Daoy (cell line): ENCODE measurements around the gene METRNL. TPM values are rescaled to one million over a fixed set of nuclear protein-coding genes. Genes with fewer than 3 reads are reported as not detected.
A peak's percentile ranks its signal among the peaks of the same experiment; 100 is the strongest.

Experiments
- DNase-seq: peaks from one replicate; pipeline ENCODE4 v3.0.0-alpha.2; 2015; ENCODE audit warnings: low read depth
- total RNA-seq: library from RNA; depleted of rRNA; stranded (reverse); fragments of >200 nt; shearing (Covaris generic); gene quantifications from 2 replicates; pipeline ENCODE4 v1.2.3, GENCODE V29; 2014

Gene METRNL
- total RNA-seq, 1 experiment from 2014 or later: 35.5 TPM

GRCh38 chr17:83080579-83080857 lies 1.1 kb downstream of the METRNL start:
- DNase-seq: no peak

- peak; percentile 41 for DNase-seq
These were observed 1.7 kb downstream of the METRNL start for GRCh38 chr17:83080858-83081683.

- DNase-seq: no peak
These were observed 2.3 kb downstream of the METRNL start for GRCh38 chr17:83081684-83082201.

GRCh38 chr17:83082424-83082823 lies 3.0 kb downstream of the METRNL start:
- no peak for DNase-seq

GRCh38 chr17:83082909-83083367 lies 3.5 kb downstream of the METRNL start:
- no peak for DNase-seq

GRCh38 chr17:83083368-83084201 lies 4.2 kb downstream of the METRNL start:
- DNase-seq: peak; percentile 89

- no peak for DNase-seq
These were observed 4.8 kb downstream of the METRNL start for GRCh38 chr17:83084214-83084613.

- no peak for DNase-seq
These were observed 5.2 kb downstream of the METRNL start for GRCh38 chr17:83084621-83085056.

- no peak for DNase-seq
These were observed 5.7 kb downstream of the METRNL start for GRCh38 chr17:83085103-83085502.

GRCh38 chr17:83085526-83086198 lies 6.3 kb downstream of the METRNL start:
- DNase-seq: no peak

GRCh38 chr17:83086199-83086880 lies 6.9 kb downstream of the METRNL start:
- no peak for DNase-seq

GRCh38 chr17:83086907-83087787 lies 7.7 kb downstream of the METRNL start:
- no peak for DNase-seq

GRCh38 chr17:83087788-83088360 lies 8.5 kb downstream of the METRNL start:
- DNase-seq: no peak

GRCh38 chr17:83088451-83088850 lies 9.0 kb downstream of the METRNL start:
- no peak for DNase-seq

- no peak for DNase-seq
These were observed 9.5 kb downstream of the METRNL start for GRCh38 chr17:83088909-83089308.

- no peak for DNase-seq
These were observed 10.1 kb downstream of the METRNL start for GRCh38 chr17:83089328-83090132.

GRCh38 chr17:83090444-83091256 lies 11.2 kb downstream of the METRNL start:
- DNase-seq: no peak
